Vagina (tissue), 2 donors: ENCODE measurements around the gene TTC7B. TPM values are rescaled to one million over a fixed set of nuclear protein-coding genes. Genes with fewer than 3 reads are reported as not detected.
"Not testable (repeated sequence)": the region's sequence is repeated elsewhere in the genome, so short reads cannot be mapped to it uniquely, and the experiment has no call there.

ENCODE experiments used
- DNase-seq, 2 donors: peaks; one replicate each; pipeline ENCODE4 v3.0.0-alpha.2; 2017; ENCODE audit errors: extremely low spot score in 2 of 2
- H3K27ac ChIP-seq: fragments of 200-600 bp; sonication (generic); one replicate; pipeline ENCODE4 v1.5.1; 2019
- H3K27me3 ChIP-seq: fragments of 200-600 bp; sonication (generic); one replicate; pipeline ENCODE4 v1.5.1; 2019
- H3K36me3 ChIP-seq, 2 donors: fragments of 200-600 bp; sonication (generic); one replicate each; pipeline ENCODE4 v1.5.1; 2017 to 2019
- H3K4me1 ChIP-seq: fragments of 200-600 bp; sonication (generic); one replicate; pipeline ENCODE4 v1.5.1; 2019
- H3K4me3 ChIP-seq, 2 donors: fragments of 200-600 bp; sonication (generic); 1 replicate in 1 of 2; 2 replicates in 1 of 2; pipeline ENCODE4 v1.5.1; 2016 to 2019
- H3K9me3 ChIP-seq: fragments of 200-600 bp; sonication (generic); one replicate; pipeline ENCODE4 v1.5.1; 2019
- POLR2A ChIP-seq, 2 donors: fragments of 450-650 bp; IDR thresholded peaks; one replicate each; pipeline ENCODE4 v1.6.1; 2017; ENCODE audit warnings: antibody characterized with exemption in 2 of 2, mild to moderate bottlenecking in 2 of 2, moderate library complexity in 2 of 2
- POLR2AphosphoS5 ChIP-seq, 2 donors: sonication (generic); formaldehyde crosslinking; IDR thresholded peaks; one replicate each; pipeline ENCODE4 v1.9.0; 2017; ENCODE audit warnings: antibody characterized with exemption in 2 of 2, mild to moderate bottlenecking in 2 of 2, low read depth in 1 of 2; ENCODE audit not compliant: insufficient read depth in 1 of 2
- intact Hi-C: fragments of 100-400 bp; cut with DNase I; formaldehyde crosslinking; loops from one replicate; pipeline ENCODE4 v1.15.1; 2023
- total RNA-seq: library from RNA; depleted of rRNA; stranded (reverse); fragments of >200 nt; gene quantifications from one replicate; pipeline ENCODE4 v1.2.3, GENCODE V29; 2016
- TF ChIP-seq, protein P1 (sequence below), 3 experiments: fragments of 450-650 bp in 2 of 3; fragments of 200-600 bp in 1 of 3; sonication (generic) in 1 of 3; IDR thresholded peaks; one replicate each; pipeline ENCODE4 v1.5.1; 2017 to 2019; ENCODE audit warnings: antibody characterized with exemption in 3 of 3, mild to moderate bottlenecking in 2 of 3, moderate library complexity in 2 of 3

Gene TTC7B
- total RNA-seq, 1 donor from 2014 or later, result 56.0 TPM

- peak in 1 of 2 donors; percentile 94 for DNase-seq
Measured at GRCh38 chr14:90827919-90828610, 11.8 kb upstream of the TTC7B start.

GRCh38 chr14:90823542-90823941, 7.3 kb upstream of the TTC7B start:
- DNase-seq, H3K36me3 ChIP-seq, H3K27me3 ChIP-seq, H3K4me1 ChIP-seq, intact Hi-C loops, H3K27ac ChIP-seq, H3K4me3 ChIP-seq, H3K9me3 ChIP-seq: not testable (repeated sequence)

More at GRCh38 chr14:90827919-90828610, 11.8 kb upstream of the TTC7B start:
- peak overlapping the region; percentile 35 to 45 for H3K4me3 ChIP-seq
- H3K27ac ChIP-seq, result peak overlapping the region; percentile 60
- TF ChIP-seq, protein P1, sequence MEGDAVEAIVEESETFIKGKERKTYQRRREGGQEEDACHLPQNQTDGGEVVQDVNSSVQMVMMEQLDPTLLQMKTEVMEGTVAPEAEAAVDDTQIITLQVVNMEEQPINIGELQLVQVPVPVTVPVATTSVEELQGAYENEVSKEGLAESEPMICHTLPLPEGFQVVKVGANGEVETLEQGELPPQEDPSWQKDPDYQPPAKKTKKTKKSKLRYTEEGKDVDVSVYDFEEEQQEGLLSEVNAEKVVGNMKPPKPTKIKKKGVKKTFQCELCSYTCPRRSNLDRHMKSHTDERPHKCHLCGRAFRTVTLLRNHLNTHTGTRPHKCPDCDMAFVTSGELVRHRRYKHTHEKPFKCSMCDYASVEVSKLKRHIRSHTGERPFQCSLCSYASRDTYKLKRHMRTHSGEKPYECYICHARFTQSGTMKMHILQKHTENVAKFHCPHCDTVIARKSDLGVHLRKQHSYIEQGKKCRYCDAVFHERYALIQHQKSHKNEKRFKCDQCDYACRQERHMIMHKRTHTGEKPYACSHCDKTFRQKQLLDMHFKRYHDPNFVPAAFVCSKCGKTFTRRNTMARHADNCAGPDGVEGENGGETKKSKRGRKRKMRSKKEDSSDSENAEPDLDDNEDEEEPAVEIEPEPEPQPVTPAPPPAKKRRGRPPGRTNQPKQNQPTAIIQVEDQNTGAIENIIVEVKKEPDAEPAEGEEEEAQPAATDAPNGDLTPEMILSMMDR (IDR thresholded peaks at IDR 0.05), result no peak
- peak in 1 of 2 donors; percentile 19 for TF ChIP-seq POLR2A (IDR thresholded peaks at IDR 0.05)
- peak in 1 of 2 donors; percentile 79 for TF ChIP-seq POLR2AphosphoS5 (IDR thresholded peaks at IDR 0.05; ENCODE audit: insufficient read depth in 1 of 2, low read depth in 1 of 2)
- H3K36me3 ChIP-seq, result no peaks in the 10 kb centered on the region
- no peaks in the 10 kb centered on the region for H3K9me3 ChIP-seq
- intact Hi-C loops, result no loop called here
- H3K27me3 ChIP-seq, result no peaks in the 10 kb centered on the region
- peaks cover 14% of the 10 kb centered on the region for H3K4me1 ChIP-seq

GRCh38 chr14:90820958-90821357, 4.7 kb upstream of the TTC7B start:
- no peak for DNase-seq
- Histone ChIP-seq H3K9me3 (no peaks in the 10 kb centered on the region), H3K4me3 (no peak overlapping the region), H3K36me3 (no peaks in the 10 kb centered on the region), H3K27ac (no peak overlapping the region), H3K27me3 (no peaks in the 10 kb centered on the region), H3K4me1 (no peaks in the 10 kb centered on the region)
- intact Hi-C loops, result no loop called here
- TF ChIP-seq POLR2AphosphoS5 (IDR thresholded peaks at IDR 0.05; ENCODE audit: insufficient read depth in 1 of 2, low read depth in 1 of 2), result no peak
- TF ChIP-seq, protein P1 (IDR thresholded peaks at IDR 0.05), result no peak
- TF ChIP-seq POLR2A (IDR thresholded peaks at IDR 0.05), result no peak

GRCh38 chr14:90819734-90820393, 3.6 kb upstream of the TTC7B start:
- H3K27me3 ChIP-seq, result no peaks in the 10 kb centered on the region
- H3K27ac ChIP-seq, result no peak overlapping the region
- no peak for DNase-seq
- H3K4me3 ChIP-seq, result no peak overlapping the region
- TF ChIP-seq POLR2A (IDR thresholded peaks at IDR 0.05), result no peak
- peaks cover 9% of the 10 kb centered on the region for H3K4me1 ChIP-seq
- H3K9me3 ChIP-seq, result no peaks in the 10 kb centered on the region
- H3K36me3 ChIP-seq, result no peaks in the 10 kb centered on the region
- intact Hi-C loops, result no loop called here

DNA sequence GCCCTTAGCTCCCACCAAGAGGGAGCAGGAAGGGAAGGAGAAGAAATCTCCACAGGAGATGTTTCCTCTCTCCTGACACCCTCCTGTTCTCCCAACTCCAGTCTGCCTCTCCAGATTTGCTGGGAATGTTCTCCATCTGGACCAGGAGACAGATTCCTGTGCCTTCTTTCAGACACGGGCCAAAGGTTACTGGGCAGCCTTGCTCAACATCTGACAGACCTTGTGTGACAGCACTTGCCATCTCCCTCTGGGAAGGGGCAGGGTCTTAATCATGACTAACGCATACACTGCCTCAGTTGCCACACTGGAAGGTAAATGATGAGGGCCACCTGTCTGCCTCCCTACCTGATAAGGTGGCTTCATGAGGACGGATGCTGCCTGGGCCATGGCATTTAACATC, 2.5 kb upstream of the TTC7B start:
- no peak overlapping the region for H3K4me3 ChIP-seq
- TF ChIP-seq POLR2A (IDR thresholded peaks at IDR 0.05) (no peak), POLR2AphosphoS5 (IDR thresholded peaks at IDR 0.05; ENCODE audit: insufficient read depth in 1 of 2, low read depth in 1 of 2) (no peak)
- TF ChIP-seq, protein P1 (IDR thresholded peaks at IDR 0.05), result no peak
- no peak for DNase-seq
- no peak overlapping the region for H3K27ac ChIP-seq
- H3K36me3 ChIP-seq, result no peaks in the 10 kb centered on the region
- no peaks in the 10 kb centered on the region for H3K27me3 ChIP-seq
- intact Hi-C loops, result no loop called here
- H3K9me3 ChIP-seq, result no peaks in the 10 kb centered on the region
- H3K4me1 ChIP-seq, result peaks cover 20% of the 10 kb centered on the region
